ENCODE measurements around the gene SEMA6B.

SEMA6B gene

GRCh38 chr19:4533835-4534424, 25.6 kb downstream of the SEMA6B start:
- Histone ChIP-seq H3K4me1 (ENCODE audit: control insufficient read depth in 1 of 2, insufficient read depth in 2 of 2, low read length in 2 of 2) (peaks cover 0 to 8% of the 10 kb centered on the region in 2 experiments), H3K14ac (ENCODE audit: low read length) (no peak overlapping the region), H4K91ac (ENCODE audit: low read depth, low read length) (no peak overlapping the region), H3K9ac (ENCODE audit: low read length) (no peak overlapping the region), H2BK120ac (ENCODE audit: insufficient read depth, low read length, poor library complexity) (no peak overlapping the region), H4K12ac (ENCODE audit: low read depth, low read length) (no peak overlapping the region), H3K79me1 (ENCODE audit: low read length) (no peaks in the 10 kb centered on the region), H3K4me2 (ENCODE audit: low read length) (no peak overlapping the region), H4K8ac (ENCODE audit: low read depth, low read length) (no peak overlapping the region), H3K27ac (ENCODE audit: low read depth, low read length) (no peak overlapping the region), H2AFZ (ENCODE audit: insufficient read depth, low read length, poor library complexity) (no peak overlapping the region), H2AK5ac (ENCODE audit: low read length) (no peak overlapping the region), H3K27me3 (ENCODE audit: insufficient read depth, low read length) (peaks cover 3% of the 10 kb centered on the region), H3K79me2 (ENCODE audit: control insufficient read depth, insufficient read depth, low read length, poor library complexity) (no peaks in the 10 kb centered on the region), H2BK5ac (ENCODE audit: low read depth, low read length, poor library complexity) (no peak overlapping the region), H3K36me3 (ENCODE audit: control insufficient read depth in 1 of 2, insufficient read depth in 2 of 2, low read length in 2 of 2) (no peaks in the 10 kb centered on the region), H3K23ac (ENCODE audit: low read length) (no peak overlapping the region), H2BK12ac (ENCODE audit: low read length) (no peak overlapping the region), H3K4me3 (ENCODE audit: low read depth, low read length) (no peak overlapping the region), H3K9me3 (ENCODE audit: insufficient read depth, low read depth, low read length) (peaks cover 7% of the 10 kb centered on the region), H3K4ac (ENCODE audit: low read depth, low read length) (no peak overlapping the region), H3K18ac (ENCODE audit: low read length) (no peak overlapping the region)
- no CpG with 5 or more reads among the region's 9 CpGs for WGBS (ENCODE audit: extremely low coverage, insufficient coverage, insufficient read length)
- DNase-seq, result no peak

DNA sequence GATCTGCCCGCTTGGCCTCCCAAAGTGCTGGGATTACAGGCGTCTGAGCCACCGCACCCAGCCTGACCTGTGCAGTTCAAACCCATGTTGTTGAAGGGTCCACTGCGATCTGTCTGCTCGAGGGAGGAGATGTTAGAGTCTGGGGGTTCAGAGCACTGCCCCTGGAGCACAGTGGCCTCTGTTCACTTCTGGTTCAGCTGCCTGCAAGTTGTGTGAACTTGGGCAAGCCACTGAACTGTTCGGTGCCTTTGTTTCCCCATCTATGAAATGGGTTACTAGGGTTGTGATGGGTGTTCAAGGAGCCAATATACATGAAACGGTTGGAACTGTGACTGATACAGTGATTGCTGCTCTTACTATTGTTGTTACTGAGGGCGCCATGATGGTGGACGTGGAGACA, 26.1 kb downstream of the SEMA6B start:
- no peak overlapping the region for H4K91ac ChIP-seq (ENCODE audit: low read depth, low read length)
- H3K4me2 ChIP-seq (ENCODE audit: low read length), result no peak overlapping the region
- H4K8ac ChIP-seq (ENCODE audit: low read depth, low read length), result no peak overlapping the region
- no peak overlapping the region for H4K12ac ChIP-seq (ENCODE audit: low read depth, low read length)
- peaks cover 0 to 8% of the 10 kb centered on the region in 2 experiments for H3K4me1 ChIP-seq (ENCODE audit: control insufficient read depth in 1 of 2, insufficient read depth in 2 of 2, low read length in 2 of 2)
- no peak overlapping the region for H2BK120ac ChIP-seq (ENCODE audit: insufficient read depth, low read length, poor library complexity)
- no peaks in the 10 kb centered on the region for H3K36me3 ChIP-seq (ENCODE audit: control insufficient read depth in 1 of 2, insufficient read depth in 2 of 2, low read length in 2 of 2)
- no peak overlapping the region for H3K18ac ChIP-seq (ENCODE audit: low read length)
- no peak overlapping the region for H2AFZ ChIP-seq (ENCODE audit: insufficient read depth, low read length, poor library complexity)
- no peak overlapping the region for H3K23ac ChIP-seq (ENCODE audit: low read length)
- no peak overlapping the region for H2BK12ac ChIP-seq (ENCODE audit: low read length)
- H3K79me1 ChIP-seq (ENCODE audit: low read length), result no peaks in the 10 kb centered on the region
- DNase-seq, result no peak
- no peaks in the 10 kb centered on the region for H3K79me2 ChIP-seq (ENCODE audit: control insufficient read depth, insufficient read depth, low read length, poor library complexity)
- H3K4ac ChIP-seq (ENCODE audit: low read depth, low read length), result no peak overlapping the region
- H2BK5ac ChIP-seq (ENCODE audit: low read depth, low read length, poor library complexity), result no peak overlapping the region
- peaks cover 3% of the 10 kb centered on the region for H3K27me3 ChIP-seq (ENCODE audit: insufficient read depth, low read length)
- H3K27ac ChIP-seq (ENCODE audit: low read depth, low read length), result no peak overlapping the region
- H3K9ac ChIP-seq (ENCODE audit: low read length), result no peak overlapping the region
- H2AK5ac ChIP-seq (ENCODE audit: low read length), result no peak overlapping the region
- H3K14ac ChIP-seq (ENCODE audit: low read length), result no peak overlapping the region
- H3K9me3 ChIP-seq (ENCODE audit: insufficient read depth, low read depth, low read length), result peaks cover 7% of the 10 kb centered on the region
- H3K4me3 ChIP-seq (ENCODE audit: low read depth, low read length), result no peak overlapping the region
- WGBS (ENCODE audit: extremely low coverage, insufficient coverage, insufficient read length), result no CpG with 5 or more reads among the region's 9 CpGs

DNA sequence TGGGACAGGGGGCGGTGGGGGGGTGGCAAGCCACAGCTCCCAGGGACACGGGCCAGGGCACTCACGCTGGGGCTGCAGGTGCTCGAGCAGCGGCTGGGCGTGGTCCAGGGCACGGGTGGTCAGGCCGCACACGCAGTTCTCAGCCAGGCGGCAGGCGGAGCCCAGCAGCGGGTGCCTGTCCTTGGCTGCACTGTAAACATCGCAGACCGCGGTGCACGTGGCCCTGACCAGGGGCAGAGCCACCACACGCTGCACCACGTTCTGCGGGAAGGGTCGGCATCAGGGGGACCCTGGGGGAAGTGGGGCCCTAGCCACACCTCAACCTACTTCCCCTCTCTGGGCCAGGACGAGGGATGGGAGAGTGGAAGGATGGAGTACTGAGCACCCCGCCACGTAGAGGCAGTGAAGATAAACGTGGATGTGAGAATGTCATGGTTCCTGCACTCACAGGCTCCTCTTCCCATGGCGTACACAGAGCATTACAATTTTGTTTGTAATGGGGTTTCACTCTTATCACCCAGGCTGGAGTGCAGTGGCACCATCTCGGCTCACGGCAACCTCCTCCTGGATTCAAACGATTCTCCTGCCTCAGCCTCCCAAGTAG, 27.8 kb downstream of the SEMA6B start:
- Histone ChIP-seq H3K9ac (ENCODE audit: low read length) (no peak overlapping the region), H3K27me3 (ENCODE audit: insufficient read depth, low read length) (peaks cover 3% of the 10 kb centered on the region), H2BK120ac (ENCODE audit: insufficient read depth, low read length, poor library complexity) (no peak overlapping the region), H4K8ac (ENCODE audit: low read depth, low read length) (no peak overlapping the region), H3K18ac (ENCODE audit: low read length) (no peak overlapping the region), H3K23ac (ENCODE audit: low read length) (no peak overlapping the region), H2BK5ac (ENCODE audit: low read depth, low read length, poor library complexity) (no peak overlapping the region), H3K4ac (ENCODE audit: low read depth, low read length) (no peak overlapping the region), H4K91ac (ENCODE audit: low read depth, low read length) (no peak overlapping the region), H3K4me3 (ENCODE audit: low read depth, low read length) (peak overlapping the region; percentile 36), H3K14ac (ENCODE audit: low read length) (no peak overlapping the region), H3K4me1 (ENCODE audit: control insufficient read depth in 1 of 2, insufficient read depth in 2 of 2, low read length in 2 of 2) (peaks cover 0 to 8% of the 10 kb centered on the region in 2 experiments), H2AFZ (ENCODE audit: insufficient read depth, low read length, poor library complexity) (no peak overlapping the region), H3K9me3 (ENCODE audit: insufficient read depth, low read depth, low read length) (peaks cover 4% of the 10 kb centered on the region), H3K27ac (ENCODE audit: low read depth, low read length) (no peak overlapping the region), H4K12ac (ENCODE audit: low read depth, low read length) (no peak overlapping the region), H2BK12ac (ENCODE audit: low read length) (no peak overlapping the region), H3K4me2 (ENCODE audit: low read length) (no peak overlapping the region), H3K79me2 (ENCODE audit: control insufficient read depth, insufficient read depth, low read length, poor library complexity) (no peaks in the 10 kb centered on the region), H2AK5ac (ENCODE audit: low read length) (no peak overlapping the region), H3K79me1 (ENCODE audit: low read length) (no peaks in the 10 kb centered on the region), H3K36me3 (ENCODE audit: control insufficient read depth in 1 of 2, insufficient read depth in 2 of 2, low read length in 2 of 2) (no peaks in the 10 kb centered on the region)
- no peak for DNase-seq
- no CpG with 5 or more reads among the region's 28 CpGs for WGBS (ENCODE audit: extremely low coverage, insufficient coverage, insufficient read length)

GRCh38 chr19:4529924-4530522, 29.5 kb downstream of the SEMA6B start:
- Histone ChIP-seq H3K4me3 (ENCODE audit: low read depth, low read length) (no peak overlapping the region), H3K36me3 (ENCODE audit: control insufficient read depth in 1 of 2, insufficient read depth in 2 of 2, low read length in 2 of 2) (no peaks in the 10 kb centered on the region), H2BK12ac (ENCODE audit: low read length) (no peak overlapping the region), H3K14ac (ENCODE audit: low read length) (no peak overlapping the region), H4K91ac (ENCODE audit: low read depth, low read length) (no peak overlapping the region), H3K9me3 (ENCODE audit: insufficient read depth, low read depth, low read length) (peaks cover 4% of the 10 kb centered on the region), H3K9ac (ENCODE audit: low read length) (no peak overlapping the region), H4K12ac (ENCODE audit: low read depth, low read length) (no peak overlapping the region), H3K4me1 (ENCODE audit: control insufficient read depth in 1 of 2, insufficient read depth in 2 of 2, low read length in 2 of 2) (peaks cover 0 to 5% of the 10 kb centered on the region in 2 experiments), H3K27me3 (ENCODE audit: insufficient read depth, low read length) (peaks cover 3% of the 10 kb centered on the region), H3K27ac (ENCODE audit: low read depth, low read length) (no peak overlapping the region), H3K23ac (ENCODE audit: low read length) (no peak overlapping the region), H3K18ac (ENCODE audit: low read length) (no peak overlapping the region), H3K79me2 (ENCODE audit: control insufficient read depth, insufficient read depth, low read length, poor library complexity) (no peaks in the 10 kb centered on the region), H2AK5ac (ENCODE audit: low read length) (no peak overlapping the region), H4K8ac (ENCODE audit: low read depth, low read length) (no peak overlapping the region), H3K4me2 (ENCODE audit: low read length) (no peak overlapping the region), H3K79me1 (ENCODE audit: low read length) (no peaks in the 10 kb centered on the region), H2BK5ac (ENCODE audit: low read depth, low read length, poor library complexity) (no peak overlapping the region), H2AFZ (ENCODE audit: insufficient read depth, low read length, poor library complexity) (no peak overlapping the region), H3K4ac (ENCODE audit: low read depth, low read length) (no peak overlapping the region), H2BK120ac (ENCODE audit: insufficient read depth, low read length, poor library complexity) (no peak overlapping the region)
- DNase-seq, result no peak
- WGBS (ENCODE audit: extremely low coverage, insufficient coverage, insufficient read length), result no CpG with 5 or more reads among the region's 14 CpGs
